Nephron (organoid): Measurements from ENCODE around the gene SORCS3.

Source experiments
- H3K27ac Mint-ChIP-seq, 3 experiments: 2 replicates each; pipeline ENCODE4 v1.8.0; 2020; ENCODE audit warnings: mixed read lengths in 3 of 3, mild to moderate bottlenecking in 2 of 3, moderate library complexity in 1 of 3
- H3K27me3 Mint-ChIP-seq: 2 replicates; pipeline ENCODE4 v1.8.0; 2021; ENCODE audit warnings: low read depth, mild to moderate bottlenecking, moderate library complexity, mixed read lengths
- H3K36me3 Mint-ChIP-seq: 2 replicates; pipeline ENCODE4 v1.8.0; 2020; ENCODE audit warnings: low read depth, mixed read lengths
- H3K4me1 Mint-ChIP-seq: 2 replicates; pipeline ENCODE4 v1.8.0; 2020; ENCODE audit warnings: mixed read lengths
- H3K4me3 Mint-ChIP-seq, 3 experiments: 2 replicates each; pipeline ENCODE4 v1.8.0; 2020; ENCODE audit warnings: mild to moderate bottlenecking in 3 of 3, mixed read lengths in 3 of 3, moderate library complexity in 2 of 3
- H3K9me3 Mint-ChIP-seq: 2 replicates; pipeline ENCODE4 v1.8.0; 2020; ENCODE audit warnings: mixed read lengths
- CTCF ChIP-seq, 3 experiments: fragments of 200-600 bp; sonication (generic); IDR thresholded peaks; one replicate each; pipeline ENCODE4 v1.5.0; 2021; ENCODE audit warnings: antibody characterized with exemption in 3 of 3; ENCODE audit not compliant: unreplicated experiment in 3 of 3

Gene SORCS3

GRCh38 chr10:105197598-105198364 is 556.7 kb downstream of the SORCS3 start:
- Mint-ChIP-seq H3K36me3 (no peaks in the 10 kb centered on the region), H3K4me1 (no peaks in the 10 kb centered on the region), H3K27ac (no peak overlapping the region), H3K4me3 (no peak overlapping the region), H3K27me3 (no peaks in the 10 kb centered on the region), H3K9me3 (no peaks in the 10 kb centered on the region)
- TF ChIP-seq CTCF (IDR thresholded peaks at IDR 0.05; ENCODE audit: unreplicated experiment in 3 of 3) = no peak

- peaks cover 7% of the 10 kb centered on the region for H3K4me1 Mint-ChIP-seq
- H3K27me3 Mint-ChIP-seq = no peaks in the 10 kb centered on the region
- peak overlapping the region in 2 of 3 experiments; percentile 78 to 93 for H3K27ac Mint-ChIP-seq
- no peaks in the 10 kb centered on the region for H3K9me3 Mint-ChIP-seq
- no peak for TF ChIP-seq CTCF (IDR thresholded peaks at IDR 0.05; ENCODE audit: unreplicated experiment in 3 of 3)
- H3K4me3 Mint-ChIP-seq = no peak overlapping the region
- no peaks in the 10 kb centered on the region for H3K36me3 Mint-ChIP-seq
These were observed 565.5 kb downstream of the SORCS3 start for GRCh38 chr10:105206616-105207015.

GRCh38 chr10:105207476-105207995 is 566.4 kb downstream of the SORCS3 start:
- Mint-ChIP-seq H3K4me3 (no peak overlapping the region), H3K36me3 (no peaks in the 10 kb centered on the region), H3K4me1 (peaks cover 7% of the 10 kb centered on the region), H3K27me3 (no peaks in the 10 kb centered on the region), H3K9me3 (no peaks in the 10 kb centered on the region), H3K27ac (peak overlapping the region; percentile 74 to 93 (median 78))
- no peak for TF ChIP-seq CTCF (IDR thresholded peaks at IDR 0.05; ENCODE audit: unreplicated experiment in 3 of 3)

- H3K27me3 Mint-ChIP-seq = no peaks in the 10 kb centered on the region
These were observed 569.5 kb downstream of the SORCS3 start for GRCh38 chr10:105210546-105210945.

GRCh38 chr10:105237685-105238084 is 596.6 kb downstream of the SORCS3 start:
- Mint-ChIP-seq H3K4me3 (no peak overlapping the region), H3K36me3 (peaks cover 7% of the 10 kb centered on the region), H3K9me3 (peaks cover 19% of the 10 kb centered on the region), H3K27me3 (peaks cover 11% of the 10 kb centered on the region), H3K27ac (no peak overlapping the region), H3K4me1 (no peaks in the 10 kb centered on the region)
- no peak for TF ChIP-seq CTCF (IDR thresholded peaks at IDR 0.05; ENCODE audit: unreplicated experiment in 3 of 3)

More at GRCh38 chr10:105210546-105210945, 569.5 kb downstream of the SORCS3 start:
- Mint-ChIP-seq H3K27ac (no peak overlapping the region), H3K9me3 (no peaks in the 10 kb centered on the region), H3K4me1 (peaks cover 13% of the 10 kb centered on the region), H3K4me3 (no peak overlapping the region), H3K36me3 (no peaks in the 10 kb centered on the region)
- no peak for TF ChIP-seq CTCF (IDR thresholded peaks at IDR 0.05; ENCODE audit: unreplicated experiment in 3 of 3)
